Sigmoid colon (tissue), 4 donors: Measurements from ENCODE around the gene TIMP3.

Experiments used
- POLR2A ChIP-seq, 2 donors: fragments of 450-650 bp; IDR thresholded peaks; one replicate each; pipeline ENCODE4 v1.6.1; 2016; ENCODE audit warnings: antibody characterized with exemption in 2 of 2, mild to moderate bottlenecking in 2 of 2, moderate library complexity in 2 of 2
- POLR2AphosphoS5 ChIP-seq, 4 donors: sonication (generic); formaldehyde crosslinking; IDR thresholded peaks; one replicate each; pipeline ENCODE4 v1.6.1; 2017; ENCODE audit warnings: antibody characterized with exemption in 4 of 4
- TF ChIP-seq, protein P1 (sequence below), 4 experiments: fragments of 450-650 bp in 3 of 4; fragments of 200-600 bp in 1 of 4; IDR thresholded peaks; one replicate each; pipeline ENCODE4 v1.5.1; 2016 to 2019; ENCODE audit warnings: antibody characterized with exemption in 4 of 4, mild to moderate bottlenecking in 3 of 4, moderate library complexity in 2 of 4

DNA sequence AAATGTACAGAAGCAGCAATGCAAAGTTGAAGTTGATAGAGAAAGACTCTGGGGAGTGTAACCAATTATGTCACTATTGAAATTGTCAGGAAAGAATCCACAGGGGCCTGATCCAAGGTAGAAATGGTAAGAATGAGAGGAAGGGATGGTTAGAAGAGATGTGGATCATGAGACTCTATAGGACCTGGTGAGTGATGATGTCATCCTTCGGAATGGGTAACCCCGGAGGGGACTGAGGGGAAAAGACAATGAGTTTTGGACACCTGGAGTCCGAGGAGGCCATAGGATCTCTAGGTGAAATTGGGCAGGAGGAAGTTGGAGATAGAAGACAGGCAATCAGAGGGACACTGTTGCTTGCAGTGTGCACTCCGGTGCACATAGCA, 6.3 kb upstream of the TIMP3 start:
- TF ChIP-seq, protein P1, sequence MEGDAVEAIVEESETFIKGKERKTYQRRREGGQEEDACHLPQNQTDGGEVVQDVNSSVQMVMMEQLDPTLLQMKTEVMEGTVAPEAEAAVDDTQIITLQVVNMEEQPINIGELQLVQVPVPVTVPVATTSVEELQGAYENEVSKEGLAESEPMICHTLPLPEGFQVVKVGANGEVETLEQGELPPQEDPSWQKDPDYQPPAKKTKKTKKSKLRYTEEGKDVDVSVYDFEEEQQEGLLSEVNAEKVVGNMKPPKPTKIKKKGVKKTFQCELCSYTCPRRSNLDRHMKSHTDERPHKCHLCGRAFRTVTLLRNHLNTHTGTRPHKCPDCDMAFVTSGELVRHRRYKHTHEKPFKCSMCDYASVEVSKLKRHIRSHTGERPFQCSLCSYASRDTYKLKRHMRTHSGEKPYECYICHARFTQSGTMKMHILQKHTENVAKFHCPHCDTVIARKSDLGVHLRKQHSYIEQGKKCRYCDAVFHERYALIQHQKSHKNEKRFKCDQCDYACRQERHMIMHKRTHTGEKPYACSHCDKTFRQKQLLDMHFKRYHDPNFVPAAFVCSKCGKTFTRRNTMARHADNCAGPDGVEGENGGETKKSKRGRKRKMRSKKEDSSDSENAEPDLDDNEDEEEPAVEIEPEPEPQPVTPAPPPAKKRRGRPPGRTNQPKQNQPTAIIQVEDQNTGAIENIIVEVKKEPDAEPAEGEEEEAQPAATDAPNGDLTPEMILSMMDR (IDR thresholded peaks at IDR 0.05) = no peak
- TF ChIP-seq POLR2AphosphoS5 (IDR thresholded peaks at IDR 0.05) (no peak), POLR2A (IDR thresholded peaks at IDR 0.05) (no peak)
